Activated CD8-positive, alpha-beta memory T cell treated with anti-CD3 and anti-CD28 coated beads, Interleukin-2, amount 50 U/mL, for 24 hours (primary cell): Measurements from ENCODE around the gene TDRD10.

ENCODE experiments used
- DNase-seq: peaks from one replicate; pipeline ENCODE4 v3.0.0-alpha.2; 2020; ENCODE audit errors: extremely low read depth

TDRD10 gene, protein sequence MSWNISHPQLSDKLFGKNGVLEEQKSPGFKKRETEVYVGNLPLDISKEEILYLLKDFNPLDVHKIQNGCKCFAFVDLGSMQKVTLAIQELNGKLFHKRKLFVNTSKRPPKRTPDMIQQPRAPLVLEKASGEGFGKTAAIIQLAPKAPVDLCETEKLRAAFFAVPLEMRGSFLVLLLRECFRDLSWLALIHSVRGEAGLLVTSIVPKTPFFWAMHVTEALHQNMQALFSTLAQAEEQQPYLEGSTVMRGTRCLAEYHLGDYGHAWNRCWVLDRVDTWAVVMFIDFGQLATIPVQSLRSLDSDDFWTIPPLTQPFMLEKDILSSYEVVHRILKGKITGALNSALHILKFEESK

GRCh38 chr1:154502066-154502743 is at the start of gene TDRD10, which contains the start of gene SHE:
TDRD10 (plus strand) TSS chr1:154502219; CDS start chr1:154506904, 4,685 bp downstream.
SHE (minus strand) TSS chr1:154502412; CDS start chr1:154502026, 386 bp downstream.
- DNase-seq: no peak

- DNase-seq: no peak
These were observed 48.9 kb upstream of the TDRD10 start for GRCh38 chr1:154453161-154453560.

DNA sequence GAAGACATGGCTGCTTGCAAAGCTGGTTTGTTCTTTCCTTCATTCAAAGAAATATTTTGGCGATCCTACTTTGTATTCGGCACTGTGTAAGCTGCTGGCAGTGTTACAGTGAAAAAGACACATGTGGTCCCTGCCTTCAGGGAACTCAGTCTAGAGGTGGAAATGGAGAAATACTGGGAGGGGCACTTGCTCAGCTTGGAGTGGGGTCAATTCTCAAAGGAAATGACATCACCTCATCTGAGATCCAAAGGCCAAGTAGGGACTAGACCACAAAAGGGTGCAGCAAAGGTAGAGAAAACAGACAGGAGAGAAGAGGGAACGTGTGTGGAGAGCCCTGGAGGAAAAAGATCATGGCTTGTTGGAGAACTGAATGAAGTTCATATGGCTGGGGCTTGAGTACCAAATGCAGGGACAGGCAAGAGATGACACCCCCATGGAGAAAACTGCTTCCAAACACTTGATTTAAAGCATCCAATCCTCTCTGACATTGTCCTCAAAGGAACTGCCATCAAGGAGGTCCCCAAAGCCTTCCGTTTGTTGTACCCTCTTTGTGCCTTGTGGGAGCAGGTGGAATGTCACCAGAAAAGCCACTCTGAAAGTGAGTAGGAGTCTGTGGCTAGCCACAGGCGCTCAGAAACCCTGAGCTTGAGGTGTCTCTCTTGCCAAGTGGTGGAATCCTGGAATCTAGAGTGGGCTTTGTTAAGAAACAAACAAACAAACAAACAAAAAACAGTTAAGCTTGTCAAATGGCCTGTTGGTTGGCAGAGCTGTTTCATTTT is 48.3 kb upstream of the TDRD10 start:
- no peak for DNase-seq

GRCh38 chr1:154454386-154455120 is 47.5 kb upstream of the TDRD10 start:
- DNase-seq: no peak

- no peak for DNase-seq
These were observed 45.4 kb upstream of the TDRD10 start for GRCh38 chr1:154456631-154457030.

DNA sequence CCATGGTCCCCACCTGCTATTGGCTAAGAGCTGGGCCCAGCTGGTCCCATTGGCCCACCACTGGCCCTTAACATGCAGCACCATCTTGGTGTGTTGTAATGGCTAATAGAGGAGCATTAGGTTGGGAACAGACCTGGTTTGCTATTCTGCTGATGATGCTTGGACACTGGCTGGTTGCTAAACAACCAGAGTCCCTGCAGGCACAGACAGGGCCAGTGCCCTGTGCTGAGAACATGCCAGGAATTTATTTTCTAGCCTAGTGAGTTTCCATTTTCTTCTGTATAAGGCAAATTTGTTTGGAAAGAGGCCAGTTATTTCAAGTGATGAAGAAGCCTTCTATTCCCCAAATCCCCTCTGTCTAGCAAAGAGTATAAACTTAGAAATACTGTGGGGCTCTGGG is 42.9 kb upstream of the TDRD10 start:
- no peak for DNase-seq

DNA sequence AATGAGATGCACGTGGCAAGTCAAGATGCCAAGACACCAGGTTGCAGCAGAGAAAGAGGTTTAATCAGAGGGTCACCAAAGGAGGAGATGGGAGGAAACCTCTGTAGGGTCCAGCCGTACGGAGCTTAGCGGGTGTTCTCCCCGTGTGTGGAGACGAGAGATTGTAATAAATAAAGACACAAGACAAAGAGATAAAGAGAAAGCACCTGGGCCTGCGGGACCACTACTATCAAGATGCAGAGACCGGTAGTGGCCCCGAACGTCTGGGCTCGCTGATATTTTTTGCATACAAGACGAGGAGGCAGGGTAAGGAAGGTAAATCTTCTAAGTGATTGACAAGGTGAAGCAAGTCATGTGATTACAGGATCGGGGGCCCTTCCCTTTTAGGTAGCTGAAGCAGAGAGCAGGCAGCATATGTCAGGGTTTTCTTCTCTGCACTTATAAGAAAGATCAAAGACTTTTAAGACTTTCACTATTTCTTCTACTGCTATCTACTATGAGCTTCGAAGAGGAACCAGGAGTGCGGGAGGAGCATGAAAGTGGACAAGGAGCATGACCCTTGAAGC is 41.2 kb upstream of the TDRD10 start:
- DNase-seq: no peak

DNA sequence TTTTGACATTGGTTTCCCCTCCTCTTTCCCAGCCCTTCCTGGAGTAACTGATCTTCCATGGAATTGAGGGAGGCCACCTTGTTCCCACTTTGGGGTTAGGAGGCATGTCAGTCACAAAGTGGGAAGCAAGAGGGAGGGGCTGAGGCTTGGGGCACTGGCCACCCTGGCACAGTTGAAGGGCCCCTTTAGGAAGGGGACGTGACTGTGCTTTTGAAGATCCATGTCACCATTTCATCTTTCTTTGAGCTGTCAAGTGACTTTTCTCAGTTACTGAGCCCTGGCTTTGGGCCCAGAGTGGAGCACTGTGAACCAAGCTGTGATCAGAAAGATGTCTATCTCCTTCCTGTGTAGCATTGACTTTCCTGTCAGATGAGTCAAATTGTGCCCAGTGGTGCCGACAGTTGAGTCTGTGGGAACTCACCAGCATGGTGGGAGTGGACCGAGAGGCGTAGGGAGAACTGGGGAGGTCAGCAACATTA is 38.5 kb upstream of the TDRD10 start:
- peak; percentile 34 for DNase-seq

- DNase-seq: no peak
These were observed 36.3 kb upstream of the TDRD10 start for GRCh38 chr1:154465621-154466195.

- no peak for DNase-seq
These were observed 35.8 kb upstream of the TDRD10 start for GRCh38 chr1:154466206-154466605.

DNA sequence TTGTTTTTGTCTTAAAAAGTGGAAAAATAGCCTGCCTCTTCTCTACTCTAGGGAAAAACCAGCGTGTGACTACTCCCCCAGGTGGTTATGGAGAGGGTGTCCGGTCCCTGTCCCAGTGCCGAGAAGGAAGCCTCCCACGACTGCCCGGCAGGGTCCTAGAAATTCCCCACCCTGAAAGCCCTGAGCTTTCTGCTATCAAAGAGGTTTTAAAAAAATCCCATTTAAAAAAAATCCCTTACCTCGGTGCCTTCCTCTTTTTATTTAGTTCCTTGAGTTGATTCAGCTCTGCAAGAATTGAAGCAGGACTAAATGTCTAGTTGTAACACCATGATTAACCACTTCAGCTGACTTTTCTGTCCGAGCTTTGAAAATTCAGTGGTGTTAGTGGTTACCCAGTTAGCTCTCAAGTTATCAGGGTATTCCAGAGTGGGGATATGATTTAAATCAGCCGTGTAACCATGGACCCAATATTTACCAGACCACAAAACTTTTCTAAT is 35.0 kb upstream of the TDRD10 start:
- DNase-seq: no peak

DNA sequence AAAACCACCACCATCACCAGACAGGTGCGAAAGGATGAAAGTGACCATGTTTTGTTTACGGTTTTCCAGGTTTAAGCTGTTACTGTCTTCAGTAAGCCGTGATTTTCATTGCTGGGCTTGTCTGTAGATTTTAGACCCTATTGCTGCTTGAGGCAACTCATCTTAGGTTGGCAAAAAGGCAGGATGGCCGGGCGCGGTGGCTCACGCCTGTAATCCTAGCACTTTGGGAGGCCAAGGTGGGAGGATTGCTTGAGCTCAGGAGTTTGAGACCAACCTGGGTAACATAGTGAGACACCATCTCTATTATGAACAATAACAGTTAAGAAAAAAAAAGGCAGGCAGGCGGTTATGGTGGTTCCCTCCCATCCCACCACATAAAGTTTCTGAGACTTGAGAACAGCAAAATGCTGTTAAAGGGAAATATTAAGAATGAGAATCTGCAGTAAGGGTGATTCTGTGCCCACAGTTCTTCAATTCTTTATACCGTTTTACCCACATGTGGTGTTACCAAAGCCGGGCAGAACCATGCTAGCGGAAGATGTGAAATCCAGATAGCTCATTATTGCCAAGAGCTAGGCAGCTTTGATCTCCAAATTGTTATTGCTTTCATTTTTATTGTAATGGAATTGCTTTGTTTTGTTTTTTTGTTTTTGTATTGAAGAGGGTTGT is 34.5 kb upstream of the TDRD10 start:
- no peak for DNase-seq

GRCh38 chr1:154468535-154469250 is 33.3 kb upstream of the TDRD10 start:
- no peak for DNase-seq

DNA sequence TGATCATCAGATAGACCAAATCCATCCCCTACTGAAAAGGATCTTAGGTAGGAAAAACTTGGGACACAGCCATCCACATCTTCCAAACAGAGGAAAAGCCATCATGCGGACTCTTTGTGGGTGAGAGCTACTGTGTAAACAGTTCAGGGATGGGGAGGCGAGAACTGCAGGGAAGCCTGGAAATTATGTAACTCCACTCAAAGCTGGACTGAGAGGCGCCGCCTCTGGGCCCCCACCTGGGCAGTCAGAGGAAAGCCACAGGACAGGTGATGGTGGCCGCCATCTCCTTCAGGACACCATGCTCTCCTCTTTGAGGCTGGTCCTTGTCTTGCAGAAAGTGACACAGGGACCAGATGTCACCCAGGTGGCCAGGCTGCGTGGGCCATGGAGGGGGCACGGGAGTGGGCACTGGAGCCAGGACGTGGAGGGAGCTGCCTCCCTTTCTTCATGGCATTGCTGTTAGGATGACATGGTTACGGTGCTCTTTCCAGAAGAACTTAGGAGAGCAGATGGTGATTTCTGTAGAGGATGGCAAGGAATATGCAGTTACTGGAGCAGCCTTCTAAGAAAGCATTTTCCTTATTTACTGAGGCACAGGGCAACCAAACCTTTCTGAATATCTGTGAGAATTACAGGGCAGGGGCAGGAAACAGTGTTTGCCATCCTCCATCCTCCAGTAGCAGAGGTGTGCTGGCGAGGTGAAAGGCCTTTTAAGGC is 32.0 kb upstream of the TDRD10 start:
- DNase-seq: no peak

DNA sequence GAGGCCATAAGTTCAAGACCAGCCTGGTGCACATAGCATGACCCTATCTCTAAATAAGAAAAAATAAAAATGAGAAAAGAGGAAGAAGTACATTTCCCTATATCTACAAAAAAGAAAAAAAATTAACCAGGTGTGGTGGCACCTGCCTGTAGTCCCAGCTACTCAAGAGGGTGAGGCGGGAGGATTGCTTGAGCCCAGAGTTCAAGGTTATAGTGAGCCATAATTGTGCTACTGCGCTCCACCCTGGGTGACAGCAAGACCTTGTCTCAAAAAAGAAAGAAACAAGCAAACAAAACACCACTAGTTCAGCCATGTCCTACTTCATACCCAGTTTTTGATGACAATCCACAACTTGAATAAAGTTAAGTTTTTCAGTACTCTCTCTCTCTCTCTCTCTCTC is 30.7 kb upstream of the TDRD10 start:
- DNase-seq: no peak

DNA sequence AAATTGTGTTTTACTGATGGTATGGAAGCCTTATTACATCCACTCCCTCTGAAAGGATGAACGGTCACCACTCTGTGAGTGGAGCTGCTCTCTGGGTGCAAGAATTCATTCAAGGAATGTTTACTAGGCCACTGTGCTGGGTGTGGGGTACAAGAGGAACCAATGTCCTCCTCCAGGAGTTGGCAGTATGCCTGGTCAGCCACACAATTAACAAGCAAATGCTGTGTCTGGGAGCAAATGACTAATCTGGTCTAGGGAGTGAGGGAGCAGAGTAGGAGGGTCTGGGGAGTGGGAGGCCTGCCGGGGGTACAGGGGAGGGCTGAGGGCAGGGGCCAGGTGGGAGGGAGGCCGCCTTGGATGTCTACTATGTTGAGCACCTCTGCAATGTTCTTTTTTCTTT is 27.2 kb upstream of the TDRD10 start:
- DNase-seq: no peak

DNA sequence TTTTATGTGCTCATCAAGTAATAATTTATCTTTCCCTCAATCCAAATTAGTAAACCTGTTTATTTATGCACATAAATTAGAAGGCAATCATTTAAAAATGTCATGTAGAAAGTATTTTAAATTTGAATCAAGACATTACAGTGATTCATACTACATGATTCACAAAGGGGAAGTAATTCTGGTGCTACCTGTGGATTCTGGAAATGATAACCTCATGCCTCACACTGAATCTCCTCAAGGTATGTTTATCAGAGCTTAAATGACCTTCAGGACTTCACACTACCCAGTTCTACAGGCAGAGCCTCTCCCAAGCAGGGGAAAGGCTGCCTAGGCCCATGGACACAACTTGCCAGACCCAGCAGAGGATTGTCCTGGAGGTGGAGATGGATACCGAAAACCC is 25.2 kb upstream of the TDRD10 start:
- no peak for DNase-seq

DNA sequence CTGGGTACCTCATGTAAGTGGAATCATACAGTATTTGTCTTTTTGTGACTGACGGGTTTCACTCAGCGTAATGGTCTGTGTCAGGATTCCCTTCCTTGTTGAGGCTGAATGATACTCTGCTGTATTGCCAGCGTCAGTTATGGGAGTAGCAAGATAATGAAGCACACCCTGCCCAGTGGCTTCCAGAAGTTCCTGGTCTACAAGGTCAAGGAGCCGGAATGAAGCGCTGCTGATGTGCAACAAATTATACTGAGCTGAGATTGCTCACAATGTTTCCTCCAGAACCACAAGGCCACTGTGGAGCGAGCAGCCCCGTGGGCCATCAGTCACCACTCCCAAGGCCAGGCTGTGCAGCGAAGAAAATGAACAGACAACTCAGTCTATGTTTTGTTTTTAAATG is 24.0 kb upstream of the TDRD10 start:
- no peak for DNase-seq

DNA sequence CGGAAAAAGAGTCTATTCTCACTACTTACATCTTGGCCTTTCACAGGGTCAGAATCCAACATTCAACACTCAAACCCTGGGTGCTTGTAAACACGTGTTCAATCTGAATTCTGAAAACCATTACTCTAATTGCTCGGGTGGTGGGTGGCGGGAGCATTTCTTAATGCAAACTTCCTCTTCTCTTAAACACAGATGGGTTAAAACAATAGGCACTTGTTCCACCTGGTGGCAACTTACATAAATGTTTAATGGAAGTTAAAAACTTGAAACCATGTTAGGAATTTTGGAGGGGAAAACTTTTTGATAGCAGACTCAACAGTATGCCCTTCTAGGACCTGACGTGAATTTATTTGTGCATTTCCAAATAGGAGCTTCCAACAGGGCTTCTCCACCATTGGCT is 23.4 kb upstream of the TDRD10 start:
- DNase-seq: no peak
